H1 (cell line): Measurements from ENCODE around the gene RYK. TPM values are rescaled to one million over a fixed set of nuclear protein-coding genes. Genes with fewer than 3 reads are reported as not detected.
A peak's percentile ranks its signal among the peaks of the same experiment; 100 is the strongest.

ENCODE experiments used
- CTCF ChIA-PET: fragments of 300-600 bp; sonication (Branson Sonifier 250); formaldehyde crosslinking; loops from one replicate; lab custom pipeline; 2021; ENCODE audit not compliant: partially characterized antibody; lab: Charles Lee
- POLR2A ChIA-PET: fragments of 300-600 bp; sonication (Branson Sonifier 250); formaldehyde crosslinking; loops from one replicate; lab custom pipeline; 2021; ENCODE audit warnings: inconsistent platforms; ENCODE audit not compliant: partially characterized antibody; lab: Charles Lee
- DNase-seq, 2 experiments: peaks; one replicate each; pipeline versions ENCODE4 v3.0.0 to v3.0.0-alpha.2; 2010 to 2022; ENCODE audit warnings: low spot score in 2 of 2, low read depth in 1 of 2, mixed read lengths in 1 of 2
- FAIRE-seq: peaks from 2 replicates; lab custom pipeline; 2011; peaks lifted over from hg19 to GRCh38; lab: Jason Lieb, UNC
- H2AFZ ChIP-seq: 2 replicates; pipeline ENCODE4 v1.8.1; 2012; ENCODE audit warnings: low read length, inconsistent platforms
- H2AK5ac ChIP-seq: 2 replicates; pipeline ENCODE4 v1.6.1; 2013; ENCODE audit warnings: low read depth, low read length
- H2BK120ac ChIP-seq: replicated peaks from 2 replicates; pipeline ENCODE3; 2013; ENCODE audit warnings: low read depth, low read length, inconsistent platforms
- H2BK12ac ChIP-seq: 2 replicates; pipeline ENCODE4 v1.6.1; 2013; ENCODE audit warnings: low read depth, low read length
- H2BK15ac ChIP-seq: 2 replicates; pipeline ENCODE4 v1.6.1; 2013; ENCODE audit warnings: low read length
- H2BK20ac ChIP-seq: 2 replicates; pipeline ENCODE4 v1.6.1; 2013; ENCODE audit warnings: low read length
- H2BK5ac ChIP-seq: 2 replicates; pipeline ENCODE4 v1.6.1; 2013; ENCODE audit warnings: low read depth, low read length
- H3K14ac ChIP-seq: 2 replicates; pipeline ENCODE4 v1.6.1; 2013; ENCODE audit warnings: inconsistent platforms; ENCODE audit not compliant: insufficient read length
- H3K18ac ChIP-seq: 2 replicates; pipeline ENCODE4 v1.6.1; 2013; ENCODE audit warnings: low read length; ENCODE audit errors: extremely low read depth
- H3K23ac ChIP-seq: 2 replicates; pipeline ENCODE4 v1.6.1; 2013; ENCODE audit warnings: inconsistent platforms; ENCODE audit not compliant: insufficient read length
- H3K23me2 ChIP-seq: 2 replicates; pipeline ENCODE4 v1.6.1; 2013; ENCODE audit warnings: low read depth, low read length
- H3K27ac ChIP-seq: 2 replicates; pipeline ENCODE4 v1.6.1; 2011; ENCODE audit warnings: low read depth, low read length, inconsistent platforms
- H3K27me3 ChIP-seq, 4 experiments: replicated peaks in 1 of 4; 1 replicate in 1 of 4; 2 replicates in 3 of 4; pipeline versions ENCODE4 v1.6.1 to v1.8.1; 2011 to 2013; ENCODE audit warnings: low read length in 3 of 4, mild to moderate bottlenecking in 3 of 4, inconsistent platforms in 2 of 4, mixed read lengths in 2 of 4, moderate library complexity in 1 of 4; ENCODE audit not compliant: control insufficient read depth in 3 of 4, insufficient read depth in 3 of 4; ENCODE audit errors: extremely low read depth in 1 of 4
- H3K36me3 ChIP-seq, 4 experiments: 2 replicates each; pipeline versions ENCODE4 v1.6.1 to v1.8.1; 2011 to 2013; ENCODE audit warnings: mild to moderate bottlenecking in 4 of 4, low read length in 3 of 4, moderate library complexity in 2 of 4, control low read depth in 1 of 4, inconsistent platforms in 1 of 4; ENCODE audit not compliant: insufficient read depth in 4 of 4, control insufficient read depth in 2 of 4
- H3K4ac ChIP-seq: replicated peaks from 2 replicates; pipeline ENCODE3; 2013; ENCODE audit warnings: low read length, low read depth, mixed read lengths, inconsistent platforms; ENCODE audit not compliant: insufficient read length
- H3K4me1 ChIP-seq, 4 experiments: replicated peaks in 1 of 4; 1 replicate in 1 of 4; 2 replicates in 3 of 4; pipeline versions ENCODE4 v1.6.1 to v1.8.1; 2011 to 2013; ENCODE audit warnings: low read length in 3 of 4, inconsistent platforms in 2 of 4, mixed read lengths in 1 of 4; ENCODE audit not compliant: insufficient read depth in 4 of 4, control insufficient read depth in 3 of 4
- H3K4me2 ChIP-seq, 2 experiments: 2 replicates each; pipeline versions ENCODE4 v1.6.1 to v1.8.1; 2011 to 2013; ENCODE audit warnings: low read depth in 2 of 2, low read length in 2 of 2, control low read depth in 1 of 2, inconsistent platforms in 1 of 2, mild to moderate bottlenecking in 1 of 2; ENCODE audit not compliant: insufficient read depth in 1 of 2
- H3K4me3 ChIP-seq, 4 experiments: fragments of 200-600, 300-600 bp in 1 of 4; sonication (generic), shearing (Covaris generic), sonication (Bioruptor Twin) in 1 of 4; 2 replicates each; pipeline versions ENCODE4 v1.5.1 to v1.8.1; 2011 to 2016; ENCODE audit warnings: low read length in 4 of 4, low read depth in 3 of 4, control low read depth in 2 of 4, inconsistent platforms in 2 of 4, mild to moderate bottlenecking in 2 of 4, mixed read lengths in 1 of 4, moderate library complexity in 1 of 4; ENCODE audit not compliant: insufficient read depth in 2 of 4; ENCODE audit errors: extremely low read depth in 1 of 4
- H3K56ac ChIP-seq: replicated peaks from 2 replicates; pipeline ENCODE3; 2013; ENCODE audit warnings: low read depth, mild to moderate bottlenecking, mixed read lengths, low read length, inconsistent platforms; ENCODE audit not compliant: insufficient read length
- H3K79me1 ChIP-seq: 2 replicates; pipeline ENCODE4 v1.6.1; 2013; ENCODE audit warnings: low read depth, low read length, control low read depth
- H3K79me2 ChIP-seq, 2 experiments: 2 replicates each; pipeline versions ENCODE4 v1.6.1 to v1.8.1; 2012 to 2013; ENCODE audit warnings: low read length in 2 of 2, mild to moderate bottlenecking in 2 of 2, inconsistent platforms in 1 of 2; ENCODE audit not compliant: insufficient read depth in 2 of 2, control insufficient read depth in 1 of 2
- H3K9ac ChIP-seq, 4 experiments: replicated peaks in 1 of 4; 1 replicate in 1 of 4; 2 replicates in 3 of 4; pipeline versions ENCODE4 v1.6.1 to v1.8.1; 2011 to 2013; ENCODE audit warnings: low read depth in 3 of 4, low read length in 3 of 4, control low read depth in 2 of 4, mild to moderate bottlenecking in 2 of 4, moderate library complexity in 2 of 4, inconsistent platforms in 1 of 4; ENCODE audit errors: extremely low read depth in 1 of 4
- H3K9me3 ChIP-seq, 2 experiments: 2 replicates each; pipeline versions ENCODE4 v1.6.1 to v1.8.1; 2012 to 2013; ENCODE audit warnings: mild to moderate bottlenecking in 2 of 2, moderate library complexity in 2 of 2, control low read depth in 1 of 2, inconsistent platforms in 1 of 2, low read depth in 1 of 2, low read length in 1 of 2, mixed read lengths in 1 of 2; ENCODE audit not compliant: insufficient read depth in 2 of 2
- H4K20me1 ChIP-seq, 2 experiments: replicated peaks in 1 of 2; 2 replicates each; pipeline versions ENCODE3 to v1.8.1; 2011 to 2013; ENCODE audit warnings: inconsistent platforms in 2 of 2, low read length in 2 of 2, mild to moderate bottlenecking in 1 of 2; ENCODE audit not compliant: insufficient read depth in 2 of 2, control insufficient read depth in 1 of 2
- H4K5ac ChIP-seq: 2 replicates; pipeline ENCODE4 v1.6.1; 2013; ENCODE audit warnings: low read length, low read depth, mixed read lengths, inconsistent platforms; ENCODE audit not compliant: insufficient read length
- H4K8ac ChIP-seq: 2 replicates; pipeline ENCODE4 v1.8.0; 2013; ENCODE audit warnings: mild to moderate bottlenecking, moderate library complexity, low read length, inconsistent platforms; ENCODE audit not compliant: insufficient read depth; ENCODE audit errors: extremely low read depth
- H4K91ac ChIP-seq: replicated peaks from 2 replicates; pipeline ENCODE3; 2013; ENCODE audit warnings: low read length, mixed read lengths, inconsistent platforms; ENCODE audit not compliant: insufficient read length
- ATF3 ChIP-seq: IDR thresholded peaks from 2 replicates; pipeline ENCODE4 v1.6.1; 2011; ENCODE audit warnings: low read depth, mild to moderate bottlenecking, low read length; ENCODE audit not compliant: insufficient read depth
- SIN3A ChIP-seq, 2 experiments: IDR thresholded peaks in 1 of 2; conservative IDR thresholded peaks in 1 of 2; 2 replicates each; pipeline ENCODE4 v1.6.1; 2011 to 2012; ENCODE audit warnings: low read length in 2 of 2, improper control_type of control experiment in 1 of 2, low read depth in 1 of 2, mild to moderate bottlenecking in 1 of 2
- WGBS, 2 experiments: shearing (Covaris generic) in 1 of 2; methylation state at CpG; one replicate each; pipeline versions ENCODE4 v1.1.6 to v1.1.7; 2013 to 2015; ENCODE audit warnings: low lambda C conversion rate in 2 of 2, mixed read lengths in 2 of 2, inconsistent platforms in 1 of 2, low coverage in 1 of 2, missing lambda C conversion rate in 1 of 2; ENCODE audit not compliant: insufficient replicate concordance in 2 of 2, insufficient coverage in 1 of 2, insufficient read length in 1 of 2; ENCODE audit errors: extremely low coverage in 1 of 2, missing lambda C conversion rate in 1 of 2; 5-methylcytosine and 5-hydroxymethylcytosine counted together
- polyA plus RNA-seq, 7 experiments: library from polyadenylated mRNA; depleted of rRNA in 3 of 7; stranded (reverse) in 5 of 7; unstranded in 2 of 7; fragments of >200 nt in 5 of 7; fragments of 200-250 nt in 2 of 7; gene quantifications; 1 replicate in 5 of 7; 2 replicates in 1 of 7; 4 replicates in 1 of 7; pipeline versions ENCODE4 v1.2.1 to v1.2.3, GENCODE V29; 2011 to 2013; ENCODE audit warnings: missing spikeins in 2 of 7, mixed read lengths in 2 of 7
- total RNA-seq: library from RNA; stranded (reverse); fragmentation: NEBNext Ultra II Directional; extraction: Animal tissue kit (Norgen Biotek cat#: 25700); gene quantifications from 2 replicates; pipeline ENCODE4 v1.2.1, GENCODE V29; 2021

Gene RYK
- total and polyA plus RNA-seq, 2 of the 8 experiments (the other 6 are each of a cell fraction or from before 2014, with no cell fraction given): 30.5 to 63.8 TPM

- H3K4ac ChIP-seq: no peak overlapping the region
- peaks cover 5 to 20% (median 13%) of the 10 kb centered on the region in 4 experiments for H3K4me1 ChIP-seq
- no peaks in the 10 kb centered on the region for H4K20me1 ChIP-seq
- peak overlapping the region; percentile 89; the same call in 1 of the 2 replicates for H2BK20ac ChIP-seq
- no peak overlapping the region for H3K23ac ChIP-seq
- peak overlapping the region; percentile 63 for H4K91ac ChIP-seq
- H3K23me2 ChIP-seq: peaks cover 3% of the 10 kb centered on the region
- CTCF ChIA-PET: interaction anchor here (1.3 to 1.7 kb wide), 3 partner anchors 8 to 20 kb away, joined by 3 to 8 read pairs (median 7); no protein-coding TSS in a partner anchor
- no peak for TF ChIP-seq ATF3
- 0 out of 4 replicates have a peak, but pooled peaks of 1 of the 2 experiments have one; percentile 26 for TF ChIP-seq SIN3A (conservative IDR thresholded peaks at IDR 0.05 in 1 of 2, IDR thresholded peaks at IDR 0.05 in 1 of 2; ENCODE audit: low read depth in 1 of 2, low read length in 2 of 2)
- H3K9ac ChIP-seq: no peak overlapping the region
- no peaks in the 10 kb centered on the region for H3K36me3 ChIP-seq
- no peak for DNase-seq
- H3K9me3 ChIP-seq: no peaks in the 10 kb centered on the region
- peak overlapping the region; percentile 97 for H3K18ac ChIP-seq
- 80% methylated on average over 22 of the region's 22 CpGs; no CpG with 5 or more reads in 1 of the 2 experiments for WGBS, 2 experiments
- H3K27me3 ChIP-seq: no peaks in the 10 kb centered on the region
- H2BK12ac ChIP-seq: peak overlapping the region; percentile 85
- no peak overlapping the region; the same call in 1 of the 2 replicates for H4K8ac ChIP-seq
- H3K79me2 ChIP-seq: peaks cover 9 to 33% of the 10 kb centered on the region in 2 experiments
- POLR2A ChIA-PET: interaction anchor here (0.7 to 2.6 kb wide), 10 partner anchors 8 to 233 kb away, joined by 3 to 17 read pairs (median 5); partner anchors contain the start of gene AMOTL2
- peak overlapping the region; percentile 48; the same call in 1 of the 2 replicates for H2BK15ac ChIP-seq
- peak overlapping the region in 1 of 2 experiments; percentile 89; a peak in 2 of 4 replicates for H3K4me2 ChIP-seq
- no peak overlapping the region for H4K5ac ChIP-seq
- no peak overlapping the region for H2AFZ ChIP-seq
- H3K27ac ChIP-seq: no peak overlapping the region; the same call in 1 of the 2 replicates
- no peak overlapping the region for H3K14ac ChIP-seq
- H2AK5ac ChIP-seq: peak overlapping the region; percentile 60
- no peak overlapping the region for H3K56ac ChIP-seq
- peak overlapping the region; percentile 88; the same call in 1 of the 2 replicates for H2BK5ac ChIP-seq
- no peak overlapping the region for H3K4me3 ChIP-seq
- no peak overlapping the region for H2BK120ac ChIP-seq
- FAIRE-seq: no peak
- peaks cover 2% of the 10 kb centered on the region; the same call in 1 of the 2 replicates for H3K79me1 ChIP-seq
These were observed 1.2 kb upstream of the RYK start for GRCh38 chr3:134251731-134252391.
